ENCODE results near the gene SPEM1.

GRCh38 chr17:7408863-7409262 is 11.3 kb upstream of the SPEM1 start:
- TF ChIP-seq CTCF (conservative IDR thresholded peaks at IDR 0.05) (no peak), EZH2 (IDR thresholded peaks at IDR 0.05; ENCODE audit: low read depth) (no peak)

All from PC-9 (cell line).